Chondrocyte (in vitro differentiated cells): Measurements from ENCODE around the gene FILIP1. TPM values are rescaled to one million over a fixed set of nuclear protein-coding genes. Genes with fewer than 3 reads are reported as not detected.

Experiments used
- DNase-seq: peaks from one replicate; pipeline ENCODE4 v3.0.0; 2021; ENCODE audit warnings: mixed read lengths, low spot score
- H3K27ac Mint-ChIP-seq: one replicate; pipeline ENCODE4 v1.8.0; 2021; ENCODE audit warnings: mild to moderate bottlenecking, moderate library complexity, mixed read lengths; ENCODE audit not compliant: unreplicated experiment
- H3K27me3 Mint-ChIP-seq: 2 replicates; pipeline ENCODE4 v1.8.0; 2021; ENCODE audit warnings: low read depth, mixed read lengths
- H3K36me3 Mint-ChIP-seq: 2 replicates; pipeline ENCODE4 v1.8.0; 2021; ENCODE audit warnings: low read depth, mixed read lengths
- H3K4me1 Mint-ChIP-seq: 2 replicates; pipeline ENCODE4 v1.8.0; 2021; ENCODE audit warnings: low read depth, mild to moderate bottlenecking, mixed read lengths
- H3K4me3 Mint-ChIP-seq: one replicate; pipeline ENCODE4 v1.8.0; 2021; ENCODE audit warnings: mild to moderate bottlenecking, moderate library complexity, mixed read lengths; ENCODE audit not compliant: unreplicated experiment
- H3K9me3 Mint-ChIP-seq: 2 replicates; pipeline ENCODE4 v1.8.0; 2021; ENCODE audit warnings: low read depth, mixed read lengths
- total RNA-seq: library from RNA; stranded (reverse); gene quantifications from 3 replicates; pipeline ENCODE4 v1.2.1, GENCODE V29; 2021
- TF ChIP-seq, protein P1 (sequence below): fragments of 200-600 bp; sonication (generic); IDR thresholded peaks from 2 replicates; pipeline ENCODE4 v1.5.0; 2021; ENCODE audit warnings: antibody characterized with exemption, mild to moderate bottlenecking, moderate library complexity

FILIP1 gene
- total RNA-seq, 1 donor from 2014 or later = 7.0 TPM

DNA sequence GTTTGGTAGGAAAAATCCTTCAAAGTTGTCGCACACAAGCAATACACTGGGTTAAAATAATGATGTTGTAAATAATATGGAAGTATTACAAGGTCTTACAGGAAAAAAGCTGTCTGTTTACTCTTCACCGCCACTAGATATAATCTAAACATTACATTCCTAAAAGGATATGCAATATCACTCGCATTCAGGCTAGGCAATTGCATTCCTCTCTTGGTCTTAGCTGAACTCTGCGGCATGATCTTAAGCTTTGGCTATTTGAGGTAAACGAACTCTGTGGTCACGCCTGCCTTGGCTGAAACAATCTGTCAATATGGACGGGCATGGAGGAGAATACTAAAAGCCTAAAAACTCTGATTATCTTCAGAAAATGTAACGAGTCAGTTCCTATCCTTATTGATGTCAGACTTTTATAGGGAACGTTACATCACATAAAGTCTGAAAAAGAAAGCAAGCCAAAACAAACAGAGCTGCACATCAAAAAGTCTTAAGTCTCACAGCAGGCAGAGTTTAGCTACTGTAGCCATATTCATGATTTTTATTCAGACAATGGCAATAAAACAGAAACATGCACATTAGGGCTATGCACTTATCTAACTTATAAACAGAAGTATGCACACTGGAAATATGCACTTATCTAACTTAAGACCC lies 30.8 kb upstream of the FILIP1 start:
- TF ChIP-seq, protein P1, sequence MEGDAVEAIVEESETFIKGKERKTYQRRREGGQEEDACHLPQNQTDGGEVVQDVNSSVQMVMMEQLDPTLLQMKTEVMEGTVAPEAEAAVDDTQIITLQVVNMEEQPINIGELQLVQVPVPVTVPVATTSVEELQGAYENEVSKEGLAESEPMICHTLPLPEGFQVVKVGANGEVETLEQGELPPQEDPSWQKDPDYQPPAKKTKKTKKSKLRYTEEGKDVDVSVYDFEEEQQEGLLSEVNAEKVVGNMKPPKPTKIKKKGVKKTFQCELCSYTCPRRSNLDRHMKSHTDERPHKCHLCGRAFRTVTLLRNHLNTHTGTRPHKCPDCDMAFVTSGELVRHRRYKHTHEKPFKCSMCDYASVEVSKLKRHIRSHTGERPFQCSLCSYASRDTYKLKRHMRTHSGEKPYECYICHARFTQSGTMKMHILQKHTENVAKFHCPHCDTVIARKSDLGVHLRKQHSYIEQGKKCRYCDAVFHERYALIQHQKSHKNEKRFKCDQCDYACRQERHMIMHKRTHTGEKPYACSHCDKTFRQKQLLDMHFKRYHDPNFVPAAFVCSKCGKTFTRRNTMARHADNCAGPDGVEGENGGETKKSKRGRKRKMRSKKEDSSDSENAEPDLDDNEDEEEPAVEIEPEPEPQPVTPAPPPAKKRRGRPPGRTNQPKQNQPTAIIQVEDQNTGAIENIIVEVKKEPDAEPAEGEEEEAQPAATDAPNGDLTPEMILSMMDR = no peak
- peaks cover 16% of the 10 kb centered on the region for H3K4me1 Mint-ChIP-seq
- H3K9me3 Mint-ChIP-seq = no peaks in the 10 kb centered on the region
- peak overlapping the region; percentile 75 for H3K27ac Mint-ChIP-seq
- no peaks in the 10 kb centered on the region for H3K27me3 Mint-ChIP-seq
- no peaks in the 10 kb centered on the region for H3K36me3 Mint-ChIP-seq
- DNase-seq = no peak
- H3K4me3 Mint-ChIP-seq = peak overlapping the region; percentile 35

GRCh38 chr6:75516757-75517156 lies 23.2 kb upstream of the FILIP1 start:
- Mint-ChIP-seq H3K27ac (no peak overlapping the region), H3K4me3 (no peak overlapping the region), H3K27me3 (no peaks in the 10 kb centered on the region), H3K9me3 (peaks cover 6% of the 10 kb centered on the region), H3K36me3 (no peaks in the 10 kb centered on the region), H3K4me1 (no peaks in the 10 kb centered on the region)
- DNase-seq = no peak
- TF ChIP-seq, protein P1 = no peak

- Mint-ChIP-seq H3K9me3 (no peaks in the 10 kb centered on the region), H3K4me1 (no peaks in the 10 kb centered on the region), H3K27ac (no peak overlapping the region), H3K27me3 (no peaks in the 10 kb centered on the region), H3K4me3 (no peak overlapping the region), H3K36me3 (no peaks in the 10 kb centered on the region)
- DNase-seq = no peak
- TF ChIP-seq, protein P1 = no peak
Measured at GRCh38 chr6:75512591-75512990, 19.0 kb upstream of the FILIP1 start.

GRCh38 chr6:75505424-75505823 lies 11.8 kb upstream of the FILIP1 start:
- Mint-ChIP-seq H3K27me3 (no peaks in the 10 kb centered on the region), H3K36me3 (no peaks in the 10 kb centered on the region), H3K4me3 (no peak overlapping the region), H3K9me3 (peaks cover 9% of the 10 kb centered on the region), H3K27ac (no peak overlapping the region), H3K4me1 (peaks cover 8% of the 10 kb centered on the region)
- DNase-seq = no peak
- TF ChIP-seq, protein P1 = no peak

DNA sequence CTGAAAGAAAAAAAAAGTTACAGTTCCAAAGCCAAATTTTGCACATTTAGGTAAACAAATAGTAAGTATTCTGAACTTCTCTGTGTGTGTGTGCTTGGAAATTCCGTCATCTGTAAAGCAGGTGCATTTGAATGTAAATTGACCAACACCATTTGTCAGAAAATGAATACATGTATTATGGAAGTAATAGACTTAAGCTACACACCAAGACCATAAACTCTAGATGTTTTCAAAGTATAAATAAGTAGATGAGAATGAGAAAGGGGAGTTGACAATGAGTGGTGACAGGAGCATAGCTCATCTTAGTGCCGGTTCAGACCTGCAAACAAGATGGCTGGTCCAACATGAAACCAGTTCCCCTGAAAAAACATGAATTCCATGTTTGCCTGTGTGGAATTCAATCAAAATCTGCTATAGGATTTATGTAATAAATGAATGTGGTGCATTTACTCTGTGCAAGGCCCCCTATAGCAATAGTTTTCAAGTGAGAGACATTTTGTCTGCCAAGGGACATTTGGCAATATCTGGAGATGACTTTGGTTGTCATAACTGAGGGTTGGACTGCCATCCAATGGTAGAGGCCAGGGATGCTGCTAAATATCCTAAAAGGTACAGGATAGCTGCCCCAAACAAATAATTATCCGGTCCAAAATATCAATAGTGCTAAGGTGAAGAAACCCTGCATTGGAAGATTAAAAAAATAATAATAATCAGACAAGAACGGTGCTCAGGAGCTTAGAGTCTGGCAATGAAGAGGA lies 11.0 kb upstream of the FILIP1 start:
- no peaks in the 10 kb centered on the region for H3K27me3 Mint-ChIP-seq
- no peak for DNase-seq
- peaks cover 9% of the 10 kb centered on the region for H3K9me3 Mint-ChIP-seq
- H3K36me3 Mint-ChIP-seq = no peaks in the 10 kb centered on the region
- TF ChIP-seq, protein P1 = peak; percentile 50
- no peak overlapping the region for H3K27ac Mint-ChIP-seq
- peaks cover 8% of the 10 kb centered on the region for H3K4me1 Mint-ChIP-seq
- no peak overlapping the region for H3K4me3 Mint-ChIP-seq
